ENCODE results near the gene USP6NL.

The USP6NL gene

GRCh38 chr10:11435581-11435981, 175.9 kb downstream of the USP6NL start:
- H3K4me1 ChIP-seq: no peaks in the 10 kb centered on the region
- no peak overlapping the region for H3K27ac ChIP-seq
- H3K79me2 ChIP-seq: no peaks in the 10 kb centered on the region
- H3K27me3 ChIP-seq (ENCODE audit: control insufficient read depth, insufficient read depth, low read length): no peaks in the 10 kb centered on the region
- H3K4me3 ChIP-seq (ENCODE audit: low read depth, low read length): no peak overlapping the region
- no peak overlapping the region for H2AFZ ChIP-seq
- no peaks in the 10 kb centered on the region for H3K9me3 ChIP-seq (ENCODE audit: control insufficient read depth, low read length)
- no peak overlapping the region for H3K4me2 ChIP-seq (ENCODE audit: low read length)
- no peak for TF ChIP-seq CTCF (IDR thresholded peaks at IDR 0.05)
- no peak overlapping the region for H3K9ac ChIP-seq
- H3K36me3 ChIP-seq (ENCODE audit: control insufficient read depth, insufficient read depth, low read length): no peaks in the 10 kb centered on the region

- H3K79me2 ChIP-seq: no peaks in the 10 kb centered on the region
- peaks cover 3% of the 10 kb centered on the region for H3K9me3 ChIP-seq (ENCODE audit: control insufficient read depth, low read length)
- no peak overlapping the region for H3K4me2 ChIP-seq (ENCODE audit: low read length)
- H2AFZ ChIP-seq: no peak overlapping the region
- no peaks in the 10 kb centered on the region for H3K36me3 ChIP-seq (ENCODE audit: control insufficient read depth, insufficient read depth, low read length)
- no peak overlapping the region for H3K4me3 ChIP-seq (ENCODE audit: low read depth, low read length)
- no peak for TF ChIP-seq CTCF (IDR thresholded peaks at IDR 0.05)
- H3K4me1 ChIP-seq: no peaks in the 10 kb centered on the region
- no peak overlapping the region for H3K27ac ChIP-seq
- H3K9ac ChIP-seq: no peak overlapping the region
- H3K27me3 ChIP-seq (ENCODE audit: control insufficient read depth, insufficient read depth, low read length): no peaks in the 10 kb centered on the region
These were observed 177.1 kb downstream of the USP6NL start for GRCh38 chr10:11434324-11434723.

- peaks cover 3% of the 10 kb centered on the region for H3K9me3 ChIP-seq (ENCODE audit: control insufficient read depth, low read length)
- H3K36me3 ChIP-seq (ENCODE audit: control insufficient read depth, insufficient read depth, low read length): no peaks in the 10 kb centered on the region
- no peak overlapping the region for H2AFZ ChIP-seq
- H3K4me2 ChIP-seq (ENCODE audit: low read length): no peak overlapping the region
- H3K9ac ChIP-seq: no peak overlapping the region
- TF ChIP-seq CTCF (IDR thresholded peaks at IDR 0.05): no peak
- H3K4me1 ChIP-seq: no peaks in the 10 kb centered on the region
- no peak overlapping the region for H3K27ac ChIP-seq
- no peaks in the 10 kb centered on the region for H3K27me3 ChIP-seq (ENCODE audit: control insufficient read depth, insufficient read depth, low read length)
- H3K4me3 ChIP-seq (ENCODE audit: low read depth, low read length): no peak overlapping the region
- H3K79me2 ChIP-seq: no peaks in the 10 kb centered on the region
These were observed 177.8 kb downstream of the USP6NL start for GRCh38 chr10:11433657-11434056.

GRCh38 chr10:11431216-11431555, 180.3 kb downstream of the USP6NL start:
- TF ChIP-seq CTCF (IDR thresholded peaks at IDR 0.05): no peak

GRCh38 chr10:11430421-11431215, 180.8 kb downstream of the USP6NL start:
- Histone ChIP-seq H3K4me1 (no peaks in the 10 kb centered on the region), H3K27ac (no peak overlapping the region), H3K4me2 (ENCODE audit: low read length) (no peak overlapping the region), H3K79me2 (no peaks in the 10 kb centered on the region), H2AFZ (no peak overlapping the region), H3K9me3 (ENCODE audit: control insufficient read depth, low read length) (peaks cover 3% of the 10 kb centered on the region), H3K9ac (no peak overlapping the region), H3K27me3 (ENCODE audit: control insufficient read depth, insufficient read depth, low read length) (no peaks in the 10 kb centered on the region), H3K36me3 (ENCODE audit: control insufficient read depth, insufficient read depth, low read length) (no peaks in the 10 kb centered on the region), H3K4me3 (ENCODE audit: low read depth, low read length) (no peak overlapping the region)
- TF ChIP-seq CTCF (IDR thresholded peaks at IDR 0.05): no peak

More at GRCh38 chr10:11431216-11431555, 180.3 kb downstream of the USP6NL start:
- H3K9me3 ChIP-seq (ENCODE audit: control insufficient read depth, low read length): peaks cover 3% of the 10 kb centered on the region
- no peaks in the 10 kb centered on the region for H3K27me3 ChIP-seq (ENCODE audit: control insufficient read depth, insufficient read depth, low read length)
- no peaks in the 10 kb centered on the region for H3K36me3 ChIP-seq (ENCODE audit: control insufficient read depth, insufficient read depth, low read length)
- no peak overlapping the region for H3K4me3 ChIP-seq (ENCODE audit: low read depth, low read length)
- no peak overlapping the region for H3K4me2 ChIP-seq (ENCODE audit: low read length)
- H3K4me1 ChIP-seq: no peaks in the 10 kb centered on the region
- H3K27ac ChIP-seq: no peak overlapping the region
- no peak overlapping the region for H2AFZ ChIP-seq
- no peak overlapping the region for H3K9ac ChIP-seq
- no peaks in the 10 kb centered on the region for H3K79me2 ChIP-seq
